ENCODE results near the gene ST3GAL4.

ST3GAL4 gene

DNA sequence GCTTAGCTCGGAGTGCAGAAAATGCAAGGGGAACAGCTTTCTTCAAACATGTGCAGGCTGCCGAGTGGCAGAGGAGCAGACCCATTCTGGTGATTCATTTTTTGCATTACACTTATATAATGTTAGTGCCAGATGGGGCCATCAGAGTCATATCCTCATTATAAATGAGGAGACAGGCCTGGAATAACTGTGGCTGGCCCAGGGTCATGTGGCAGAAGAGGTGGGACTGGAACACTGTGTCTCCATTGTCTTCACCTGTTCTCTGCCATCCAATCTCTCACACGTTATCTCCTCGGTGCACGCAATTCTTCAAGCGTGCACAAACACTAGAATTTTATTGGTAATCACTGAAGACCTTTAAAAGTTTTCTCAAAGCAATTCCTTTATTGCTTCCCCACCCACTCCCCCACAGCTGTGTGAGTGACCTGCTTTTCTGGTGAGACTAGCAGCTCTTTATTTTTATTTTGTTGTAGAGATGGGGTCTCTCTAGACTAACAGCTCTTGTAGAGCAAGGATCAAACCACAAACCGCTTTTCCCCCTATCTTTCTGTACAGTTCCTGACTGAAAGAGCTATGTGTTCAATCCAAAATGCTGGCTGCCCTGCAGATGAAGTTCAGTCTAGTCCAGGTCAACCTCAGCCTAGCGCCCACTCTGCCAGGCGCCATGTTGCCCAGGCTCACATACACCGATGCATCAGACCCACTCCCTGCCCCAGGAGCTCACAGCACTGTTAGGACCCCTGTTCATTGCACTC, 75.3 kb downstream of the ST3GAL4 start:
- no peak for DNase-seq

DNA sequence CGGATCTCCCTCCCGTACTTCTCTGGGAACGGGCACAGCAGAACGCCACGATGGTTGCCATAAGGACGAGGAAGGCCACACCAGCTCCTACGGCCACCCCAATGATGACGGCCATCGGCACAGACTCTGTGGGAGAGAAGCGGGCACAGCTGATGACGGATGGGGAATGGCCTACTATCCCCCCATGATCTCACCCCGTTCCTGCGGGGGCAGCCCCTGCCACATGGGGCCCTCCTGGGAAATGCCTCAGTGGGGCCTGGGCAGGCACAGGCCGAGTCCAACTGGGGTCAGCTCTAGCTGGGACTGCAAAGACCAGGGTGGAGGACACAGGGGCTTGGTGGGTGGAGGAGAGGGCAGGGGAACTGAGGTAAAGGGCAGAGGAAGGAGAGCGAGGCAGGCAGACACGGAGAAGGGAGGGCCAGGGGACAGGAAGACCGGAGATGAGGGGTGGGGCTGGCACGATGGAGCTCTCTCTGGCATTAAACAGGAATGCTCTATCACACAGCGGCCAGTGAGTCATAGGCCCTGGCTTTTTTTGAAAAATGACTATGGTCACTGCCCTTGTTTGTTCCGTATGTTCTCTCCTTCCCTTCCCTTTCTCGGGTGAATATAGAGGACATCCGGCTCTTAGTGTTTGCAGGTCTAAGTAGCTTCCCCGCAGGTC, 76.0 kb downstream of the ST3GAL4 start:
- peak; percentile 79 for DNase-seq

DNA sequence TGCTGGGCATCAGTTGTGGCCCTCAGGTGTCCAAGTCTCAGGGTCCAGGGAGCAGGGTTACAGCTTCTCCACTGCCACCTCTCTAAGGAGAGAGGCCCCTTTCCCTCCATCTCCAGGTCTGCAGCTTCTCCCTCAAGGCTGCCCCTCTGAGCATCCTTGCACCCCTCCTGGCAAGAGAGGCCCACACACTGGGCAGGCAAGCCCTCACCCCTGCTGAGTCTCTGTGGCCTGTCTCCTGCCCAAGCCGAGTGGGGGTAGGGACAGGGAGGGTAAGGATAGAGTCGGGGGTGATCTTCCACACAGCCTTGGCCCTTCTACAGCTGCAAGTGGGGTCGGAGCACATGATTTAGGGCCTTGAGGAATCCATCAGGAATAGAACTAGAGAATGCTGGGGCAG, 76.6 kb downstream of the ST3GAL4 start:
- DNase-seq = no peak

DNA sequence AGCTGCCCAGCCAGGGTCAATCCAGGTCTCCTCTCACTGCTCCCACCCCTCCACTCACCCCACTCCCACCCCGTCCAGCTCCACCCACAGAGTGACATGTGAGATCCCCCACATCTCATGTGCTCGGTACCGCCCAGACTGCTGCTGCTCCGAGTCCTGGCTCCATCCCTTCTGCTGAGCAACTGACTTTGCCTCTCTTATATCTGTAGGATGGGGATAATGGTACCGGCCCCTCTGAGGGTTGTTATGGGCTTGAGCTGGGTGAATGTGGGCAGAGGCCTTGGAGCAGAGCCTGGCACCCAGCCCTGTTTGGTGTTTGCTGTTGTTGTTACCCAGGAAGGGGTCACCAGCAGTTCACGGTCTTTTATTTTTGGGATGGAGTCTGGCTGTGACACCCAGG, 77.0 kb downstream of the ST3GAL4 start:
- no peak for DNase-seq

DNA sequence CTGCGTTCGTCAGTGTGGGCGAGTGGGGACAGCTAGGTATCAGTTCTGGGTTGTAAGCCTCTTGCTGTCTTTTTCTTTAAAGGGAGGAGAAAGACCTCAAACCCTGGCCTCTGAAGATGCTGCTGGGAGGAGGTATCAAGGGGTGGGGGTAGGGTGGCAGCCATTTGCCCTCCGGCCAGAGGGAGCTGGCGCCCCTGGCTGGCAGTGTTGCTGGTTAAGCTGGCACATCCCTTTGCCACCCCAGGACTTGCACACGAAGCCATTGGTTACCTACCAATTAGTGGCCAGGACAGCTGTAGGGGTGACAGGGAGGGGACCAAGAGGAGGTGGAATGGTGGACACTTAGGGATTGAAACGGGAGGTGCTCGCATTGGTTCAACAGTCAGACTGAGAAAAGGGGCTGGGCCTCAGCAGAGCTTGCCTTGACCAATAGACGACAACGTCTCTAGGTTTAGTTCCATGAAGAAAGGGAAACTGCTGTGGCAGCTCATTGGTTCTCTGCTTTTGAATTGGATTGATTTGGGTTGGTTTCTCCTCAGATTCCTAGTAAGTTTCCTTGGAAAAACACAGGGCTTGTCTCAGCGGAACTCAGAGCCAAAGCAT, 77.9 kb downstream of the ST3GAL4 start:
- DNase-seq = no peak

DNA sequence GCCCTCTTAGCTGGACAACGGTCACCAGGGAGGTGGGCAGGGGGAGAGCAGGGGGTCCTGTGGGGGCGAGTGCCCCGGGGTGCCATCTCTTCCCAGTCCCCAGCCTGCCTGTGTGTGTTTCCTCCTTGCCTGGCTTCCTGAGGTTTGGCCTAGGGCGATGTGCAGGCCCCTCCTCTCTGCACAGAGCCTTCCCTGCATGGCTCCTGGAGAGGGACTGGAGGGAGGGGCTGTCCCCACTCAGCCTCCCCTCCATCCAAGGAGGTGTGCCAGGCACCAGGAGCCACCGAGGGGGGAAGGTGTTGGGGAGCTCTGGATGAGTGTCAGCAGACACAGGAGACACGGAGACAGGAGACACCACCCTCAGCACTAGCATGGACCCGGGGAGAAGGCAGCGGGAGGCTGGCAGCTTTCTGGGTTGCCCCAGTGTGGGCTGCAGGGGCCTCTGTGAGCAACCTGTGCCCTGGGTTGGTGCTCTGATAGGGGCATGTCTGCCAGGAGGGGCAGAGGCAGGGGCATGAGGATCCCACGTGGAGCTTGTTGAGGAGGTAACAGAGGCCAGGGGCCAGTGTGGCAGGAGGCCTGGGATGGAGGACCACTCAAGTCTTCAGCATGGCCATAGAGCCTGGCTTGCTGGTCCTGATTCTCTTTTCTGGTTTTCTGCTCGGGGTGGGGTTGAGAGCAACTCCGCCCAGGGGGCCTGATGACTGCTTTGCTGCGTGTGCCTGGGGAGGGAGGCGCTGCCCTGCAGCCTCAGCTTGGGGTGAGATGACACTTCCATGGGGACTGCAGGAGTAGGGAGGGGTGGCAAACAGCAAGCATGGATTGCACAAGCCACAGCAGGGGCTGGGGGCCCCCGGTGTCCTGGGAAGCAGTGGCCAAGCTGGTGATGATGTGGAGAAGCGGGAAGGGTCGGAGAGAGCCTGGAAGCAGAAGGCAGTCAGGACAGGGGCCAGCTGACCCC, 78.8 kb downstream of the ST3GAL4 start:
- peak; percentile 29 for DNase-seq

DNA sequence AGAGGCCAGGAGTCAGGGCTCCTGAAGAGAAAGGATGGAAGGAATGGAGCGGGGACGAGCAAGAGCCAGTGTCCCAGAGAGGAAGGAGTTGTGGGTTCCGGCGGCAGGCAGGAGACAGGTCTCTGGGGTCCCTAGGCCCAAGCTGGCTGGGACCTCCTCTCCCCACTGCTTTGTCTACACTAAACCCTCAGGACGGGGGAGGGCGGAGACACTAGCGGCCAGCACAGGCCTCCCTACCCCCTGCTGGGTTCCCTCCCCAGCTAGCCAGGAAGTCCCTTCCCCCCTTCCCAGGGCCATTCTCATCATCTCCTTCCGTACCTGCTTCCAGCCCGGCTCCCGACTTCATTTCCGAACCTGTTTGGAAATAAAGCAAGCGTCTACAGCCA, 79.5 kb downstream of the ST3GAL4 start:
- peak; percentile 43 for DNase-seq

DNA sequence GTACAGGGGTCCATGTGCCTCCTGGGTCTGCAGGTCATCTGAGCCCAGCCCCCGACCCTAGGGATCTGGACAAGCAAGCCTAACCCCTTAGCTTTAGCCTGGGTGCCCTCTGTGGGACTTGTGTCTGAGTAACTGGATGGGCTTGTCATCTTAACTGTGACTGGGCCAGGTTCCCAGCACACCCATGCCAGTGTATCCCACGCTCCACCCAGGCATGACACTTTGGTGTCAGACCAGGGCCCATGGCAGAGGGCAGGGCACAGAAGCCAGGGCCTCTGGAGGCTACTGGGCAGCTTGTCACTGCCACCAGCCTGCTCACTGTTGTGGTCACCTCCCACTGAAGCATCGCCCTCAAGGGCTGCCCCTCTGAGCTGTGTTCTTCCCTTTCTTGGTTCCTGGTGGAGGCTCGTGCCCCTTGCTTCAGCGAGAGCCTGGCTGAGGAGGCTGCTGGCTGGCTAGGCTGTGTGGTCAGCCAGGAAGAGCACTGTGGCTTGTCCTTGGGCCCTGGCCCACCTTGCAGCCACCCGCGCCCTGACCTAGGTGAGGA, 80.8 kb downstream of the ST3GAL4 start:
- DNase-seq = no peak

DNA sequence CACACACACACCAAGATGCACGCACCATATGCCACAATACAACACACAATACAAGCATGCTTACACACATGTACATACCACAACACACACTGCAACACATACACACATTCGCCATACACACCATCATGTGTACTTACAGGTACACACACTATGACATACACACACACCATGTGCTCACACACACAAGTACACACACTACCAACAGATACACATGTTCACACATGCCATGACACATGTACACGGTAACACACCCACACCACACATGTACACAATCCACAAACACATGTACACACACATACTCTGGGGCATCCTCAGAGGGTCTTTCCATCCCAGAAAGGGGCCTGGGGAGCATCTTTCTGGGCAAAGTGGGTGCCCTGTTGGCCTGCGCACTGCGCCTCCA, 82.2 kb downstream of the ST3GAL4 start:
- DNase-seq = no peak

DNA sequence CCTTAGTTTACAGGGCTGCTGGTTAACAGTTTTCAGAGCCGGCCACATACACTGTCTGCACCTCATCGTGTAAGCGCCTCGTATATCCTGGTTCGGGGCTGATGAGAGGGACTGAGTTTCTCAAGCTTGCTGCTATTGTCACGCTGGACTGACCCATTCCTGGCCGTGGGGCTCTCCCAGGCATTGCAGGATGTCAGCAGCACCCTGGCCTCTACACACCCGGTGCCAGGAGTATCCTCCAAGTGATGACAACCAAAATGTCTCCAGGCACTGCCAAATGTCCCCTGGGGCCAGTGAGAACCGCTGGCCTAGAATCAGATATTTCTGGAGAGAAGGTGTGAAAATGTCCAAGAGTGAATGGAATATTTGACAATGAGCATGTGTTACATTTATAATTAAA, 82.8 kb downstream of the ST3GAL4 start:
- no peak for DNase-seq

DNA sequence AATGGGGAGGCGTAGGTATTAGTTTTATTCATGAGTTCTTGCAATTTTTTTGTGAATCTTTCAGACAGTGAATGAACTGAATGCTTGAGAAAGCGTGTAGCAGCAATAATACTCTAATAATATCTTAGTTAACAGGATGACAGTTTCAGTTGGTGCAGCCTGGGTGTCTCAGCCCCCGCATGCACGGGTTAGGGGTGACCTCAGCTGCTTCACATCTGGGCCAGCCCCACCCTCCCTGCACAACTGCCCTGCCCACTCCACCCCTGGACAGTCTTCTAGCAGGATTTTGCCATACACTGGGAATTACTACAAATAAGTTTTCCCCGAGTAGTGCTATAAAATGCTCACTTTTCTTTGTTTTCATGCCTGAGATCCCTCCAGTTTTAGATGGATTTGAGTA, 83.2 kb downstream of the ST3GAL4 start:
- DNase-seq = no peak

DNA sequence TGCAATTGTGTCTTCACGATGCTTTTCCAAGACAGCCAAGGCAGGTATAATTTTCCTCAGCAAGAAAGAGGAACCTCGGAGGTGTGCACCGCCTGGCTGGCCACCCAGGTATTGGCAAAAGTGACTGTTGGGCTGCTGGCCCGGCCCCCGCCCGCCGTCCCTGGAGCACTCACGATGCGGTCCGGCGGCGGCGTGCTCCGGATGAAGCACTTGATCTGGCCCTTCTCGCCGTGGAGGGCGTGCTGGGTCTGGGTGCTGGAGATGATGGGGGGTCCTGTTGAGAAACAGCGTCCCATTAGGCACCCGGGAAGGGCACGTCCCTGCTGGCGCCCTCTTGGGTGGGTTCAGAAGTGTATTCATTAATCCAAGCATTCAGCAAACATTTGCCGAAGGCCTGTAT, 84.8 kb downstream of the ST3GAL4 start:
- DNase-seq = no peak

DNA sequence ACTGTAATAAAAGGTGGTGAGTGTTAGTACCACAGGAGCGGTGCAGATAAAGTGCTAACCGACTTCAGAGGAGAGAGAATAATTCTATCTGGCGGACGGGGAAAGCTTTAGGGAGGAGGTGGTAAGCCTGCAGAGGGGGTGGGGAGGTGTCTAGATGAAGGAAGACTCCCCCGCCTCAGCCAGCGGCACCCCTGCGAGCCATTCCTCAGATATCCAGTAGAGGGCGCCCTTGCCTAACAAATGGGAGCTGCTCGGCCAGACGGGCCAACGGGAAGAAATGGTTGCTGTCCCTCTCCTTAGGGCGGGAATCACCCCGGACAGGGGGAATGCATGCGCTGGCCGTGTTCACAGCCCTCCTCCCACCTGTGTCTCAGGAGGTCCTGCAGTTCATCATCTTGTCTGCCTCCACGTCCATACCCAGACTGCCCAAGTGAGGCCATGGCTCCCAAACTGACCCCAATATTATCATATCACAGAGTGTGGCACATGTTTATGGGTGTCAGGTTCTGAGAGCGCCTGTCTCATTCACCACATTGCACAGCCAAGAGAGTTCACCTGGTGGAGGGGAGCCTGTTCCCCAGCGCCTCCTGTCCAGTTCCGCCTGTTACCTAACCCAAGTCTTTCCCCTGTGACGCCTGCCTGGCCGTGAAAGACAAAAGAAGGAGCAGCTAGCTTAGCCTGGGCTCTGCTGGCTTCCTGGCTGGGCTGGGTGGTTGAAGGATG, 85.5 kb downstream of the ST3GAL4 start:
- DNase-seq = peak; percentile 74

DNA sequence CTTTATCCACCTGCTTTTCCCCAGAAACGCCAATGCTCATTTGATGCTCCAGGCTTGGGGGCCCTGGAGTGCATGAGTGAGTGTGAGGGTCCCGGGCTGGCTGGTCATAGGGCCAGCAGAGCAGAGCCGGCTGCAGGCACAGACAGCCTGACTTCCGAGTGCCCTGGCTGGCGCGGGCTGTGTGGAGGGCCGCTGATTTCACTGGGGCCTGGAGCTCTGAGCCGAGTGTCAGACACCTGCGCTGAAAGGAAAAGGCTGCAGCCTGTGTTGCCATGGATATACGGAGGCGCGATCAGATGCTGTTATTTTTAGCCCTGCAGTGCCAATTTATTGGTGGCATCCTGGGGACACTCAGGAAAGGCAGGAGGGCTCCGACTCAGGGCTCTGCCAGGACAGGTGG, 87.6 kb downstream of the ST3GAL4 start:
- DNase-seq = no peak

DNA sequence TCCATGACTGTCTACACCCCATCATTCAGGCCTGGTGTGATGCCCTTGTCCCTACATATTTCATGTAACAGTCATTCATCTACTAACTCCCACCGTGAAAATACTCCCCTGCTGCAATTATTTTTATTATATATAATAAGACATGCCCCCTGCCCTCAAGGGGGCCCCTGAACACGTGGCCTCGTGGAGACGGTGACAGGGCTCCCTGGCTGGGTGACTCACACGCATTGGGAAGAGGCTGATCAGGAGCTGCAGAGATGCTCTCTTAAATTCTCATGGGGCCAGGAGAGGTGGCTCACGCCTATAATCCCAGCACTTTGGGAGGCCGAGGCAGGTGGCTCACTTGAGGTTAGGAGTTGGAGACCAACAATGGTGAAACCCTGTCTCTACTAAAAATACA, 88.6 kb downstream of the ST3GAL4 start:
- DNase-seq = peak; percentile 47

DNA sequence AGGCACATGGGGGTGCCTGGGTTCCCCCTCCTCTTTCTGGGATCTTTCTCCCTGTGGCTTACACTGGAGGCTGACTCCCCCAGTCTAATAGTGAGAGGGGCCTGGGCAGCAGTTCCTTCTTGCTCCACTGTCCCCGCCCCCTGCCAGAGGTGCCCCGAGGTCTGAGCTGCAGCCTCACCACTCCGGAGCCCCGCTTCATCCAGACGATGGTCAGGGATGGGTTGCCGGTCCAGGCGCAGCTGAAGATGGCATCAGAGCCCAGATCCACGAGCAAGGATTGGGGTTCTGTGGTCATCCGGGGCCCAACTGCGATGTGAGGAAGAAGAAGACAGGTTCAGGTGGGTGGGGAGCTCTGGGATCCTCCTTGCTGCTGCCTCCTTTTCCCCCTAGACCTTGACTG, 91.1 kb downstream of the ST3GAL4 start:
- no peak for DNase-seq

DNA sequence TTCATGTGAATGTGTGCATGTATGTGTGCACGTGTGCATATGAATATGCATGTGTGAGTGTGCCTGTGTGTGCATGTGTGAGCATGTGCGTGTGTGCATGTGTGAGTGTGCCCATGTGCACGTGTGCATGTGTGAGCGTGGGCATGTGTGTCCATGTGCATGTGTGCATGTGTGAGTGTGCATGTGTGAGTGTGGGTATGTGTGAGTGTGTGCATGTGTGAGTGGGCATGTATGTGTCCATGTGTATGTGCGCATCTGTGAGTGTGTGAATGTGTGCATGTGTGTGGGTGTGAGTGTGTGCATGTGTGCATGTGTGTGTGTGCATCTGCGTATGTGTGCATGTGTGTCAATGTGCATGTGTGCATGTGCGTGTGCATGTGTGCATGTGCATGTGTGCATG, 94.7 kb downstream of the ST3GAL4 start:
- no peak for DNase-seq

DNA sequence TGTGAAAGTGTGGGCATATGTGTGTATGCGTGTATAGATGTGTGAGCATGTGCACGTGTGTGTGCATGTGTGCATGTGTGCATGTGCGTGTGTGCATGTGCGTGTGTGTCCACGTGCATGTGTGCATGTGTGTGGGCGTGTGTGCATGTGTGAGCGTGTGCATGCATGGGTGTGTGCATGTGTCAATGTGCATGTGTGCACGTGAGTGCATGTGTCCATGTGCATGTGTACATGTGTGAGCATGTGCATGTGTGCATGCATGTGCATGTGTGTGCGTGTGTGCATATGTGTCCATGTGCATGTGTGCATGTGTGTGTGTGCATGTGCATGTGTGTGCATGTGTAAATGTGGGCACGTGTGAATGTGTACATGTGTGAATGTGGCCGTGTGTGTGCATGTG, 95.3 kb downstream of the ST3GAL4 start:
- DNase-seq = no peak

DNA sequence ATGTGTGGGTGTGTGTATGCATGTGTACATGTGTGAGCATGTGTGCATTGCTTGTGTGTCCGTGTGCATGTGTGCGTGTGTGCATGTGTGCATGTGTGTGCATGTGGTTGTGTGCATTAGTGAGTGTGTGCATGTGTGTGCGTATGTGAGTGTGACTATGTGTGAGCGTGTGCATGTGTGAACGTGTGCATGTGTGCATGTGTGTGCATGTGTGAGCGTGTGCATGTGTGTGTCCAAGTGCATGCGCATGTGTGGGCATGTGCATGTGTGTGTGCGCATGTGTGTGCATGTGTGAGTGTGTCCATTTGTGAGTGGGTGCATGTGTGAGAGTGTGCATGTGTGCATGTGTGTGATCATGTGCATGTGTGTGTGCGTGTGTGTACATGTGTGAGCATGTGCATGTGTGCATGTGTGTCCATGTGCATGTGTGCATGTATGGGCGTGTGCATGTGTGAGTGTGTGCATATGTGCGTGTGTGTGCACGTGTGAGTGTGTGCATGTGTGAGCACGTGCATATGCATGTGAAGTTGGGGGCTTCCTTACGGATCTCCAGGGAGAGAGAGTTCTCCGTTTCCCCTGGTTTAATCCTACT, 95.8 kb downstream of the ST3GAL4 start:
- DNase-seq = no peak

DNA sequence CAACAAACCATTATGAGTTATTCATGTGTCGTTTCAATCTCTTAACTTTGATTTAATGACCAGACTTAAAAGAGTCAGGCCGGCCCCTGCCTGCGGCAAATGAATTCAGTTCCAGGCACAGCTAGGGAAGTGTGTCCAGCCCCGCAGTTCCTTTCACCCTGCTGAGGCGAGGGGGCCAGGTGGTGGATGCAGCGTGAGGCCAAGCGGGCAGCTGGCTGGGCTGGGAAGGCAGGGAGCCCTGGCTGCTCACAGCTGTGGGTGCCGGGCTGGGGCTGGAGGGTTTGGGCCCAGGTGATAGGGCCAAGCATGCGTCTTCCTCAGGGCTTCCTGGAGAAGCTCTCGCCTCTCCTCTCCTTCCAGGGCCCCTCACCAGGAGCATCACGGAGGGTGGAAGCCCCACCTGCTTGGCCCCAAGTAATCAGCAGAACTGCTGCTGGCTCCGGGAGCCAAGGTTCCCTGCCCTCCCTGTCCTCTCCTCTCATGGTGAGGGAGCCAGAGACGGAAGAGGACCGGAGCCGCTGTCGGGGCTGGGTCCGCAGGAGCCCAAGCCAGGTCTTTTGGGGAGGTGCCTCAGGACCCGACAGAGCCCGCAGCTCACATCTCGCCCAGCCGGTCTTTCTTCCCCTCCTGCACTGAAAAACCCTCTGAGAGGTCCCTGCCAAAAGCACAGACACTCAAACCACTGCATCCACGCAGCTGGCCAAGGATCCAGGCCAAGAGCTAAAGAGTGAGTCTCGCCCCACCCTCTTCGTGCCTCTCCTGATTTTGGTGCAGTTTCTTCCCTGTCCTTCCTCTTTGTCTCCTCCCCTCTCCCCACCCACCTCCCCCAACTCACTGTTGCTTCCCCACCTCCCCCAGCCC, 97.0 kb downstream of the ST3GAL4 start:
- DNase-seq = no peak

DNA sequence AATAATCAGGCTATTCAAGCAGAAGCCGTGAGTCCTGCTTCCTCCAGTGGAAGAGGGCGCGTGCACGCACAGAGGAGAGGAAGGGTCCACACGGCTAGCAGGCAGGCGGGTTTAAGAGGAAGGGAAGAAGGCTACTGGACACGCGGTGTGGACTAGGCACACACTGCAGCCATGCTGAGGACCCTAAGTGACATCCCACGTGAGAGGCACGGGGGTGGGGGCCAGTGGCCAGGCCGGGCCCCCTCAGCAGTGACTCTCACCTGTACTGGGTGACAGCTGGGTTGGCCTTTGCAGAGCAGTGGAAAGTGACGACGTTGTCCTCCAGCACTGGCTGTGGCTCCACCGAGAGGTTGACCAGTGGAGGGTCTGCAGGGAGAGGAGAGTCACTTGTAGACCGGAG, 100.6 kb downstream of the ST3GAL4 start:
- DNase-seq = no peak

Data from fibroblast of skin of scalp (primary cell).